DMS 273 (cell line): ENCODE data around the gene SYDE2.
A peak's percentile ranks its signal among the peaks of the same experiment; 100 is the strongest.
"Not testable (repeated sequence)": the region's sequence is repeated elsewhere in the genome, so short reads cannot be mapped to it uniquely, and the experiment has no call there.

Experiments used
- DNase-seq: peaks from one replicate; lab custom pipeline; 2025; ENCODE audit not compliant: unreplicated experiment; lab: John Stamatoyannopoulos, UW

SYDE2 gene

GRCh38 chr1:85200463-85201339, at the start of gene SYDE2:
SYDE2 (minus strand) TSS chr1:85201016; CDS start chr1:85200996, 20 bp downstream.
- peak; percentile 90 for DNase-seq

GRCh38 chr1:85249042-85249441, 48.2 kb upstream of the SYDE2 start:
- DNase-seq = not testable (repeated sequence)

DNA sequence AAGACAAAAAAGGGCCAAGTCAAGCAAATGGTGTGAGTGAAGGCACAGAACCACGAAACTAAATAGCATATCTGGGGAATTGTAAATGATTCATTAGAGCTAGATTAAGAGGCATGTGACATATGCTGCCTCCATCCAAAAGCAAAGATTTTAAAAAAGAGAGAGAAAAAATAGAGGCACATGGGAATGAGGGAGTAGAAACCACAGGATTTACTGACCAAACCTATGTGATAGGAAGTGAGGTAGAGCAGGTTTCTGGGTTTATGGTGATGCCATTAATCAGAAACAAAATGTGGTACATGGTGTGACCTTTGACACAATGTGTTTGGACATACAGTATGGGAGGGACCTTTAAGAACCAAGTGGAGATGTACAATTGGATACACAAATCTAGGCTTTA, 45.1 kb upstream of the SYDE2 start:
- no peak for DNase-seq

DNA sequence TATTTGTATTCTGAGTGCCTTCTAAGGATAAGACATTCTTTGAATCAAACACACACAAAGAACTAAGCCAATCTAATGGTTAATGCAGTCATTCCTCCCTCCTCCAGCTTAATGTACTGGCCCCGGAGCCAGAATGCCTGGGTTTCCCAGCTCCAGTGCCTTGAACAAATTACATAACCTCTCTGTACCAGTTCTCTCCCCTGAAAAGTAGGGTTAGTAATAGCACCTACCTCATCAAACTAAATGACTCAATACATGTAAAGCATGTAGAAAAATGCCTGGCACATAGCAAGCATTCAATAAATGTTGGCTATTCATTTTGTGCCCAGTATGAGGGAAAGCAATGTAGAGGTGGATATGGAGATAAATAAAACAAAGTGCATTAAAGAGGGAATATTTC, 44.6 kb upstream of the SYDE2 start:
- DNase-seq = no peak

DNA sequence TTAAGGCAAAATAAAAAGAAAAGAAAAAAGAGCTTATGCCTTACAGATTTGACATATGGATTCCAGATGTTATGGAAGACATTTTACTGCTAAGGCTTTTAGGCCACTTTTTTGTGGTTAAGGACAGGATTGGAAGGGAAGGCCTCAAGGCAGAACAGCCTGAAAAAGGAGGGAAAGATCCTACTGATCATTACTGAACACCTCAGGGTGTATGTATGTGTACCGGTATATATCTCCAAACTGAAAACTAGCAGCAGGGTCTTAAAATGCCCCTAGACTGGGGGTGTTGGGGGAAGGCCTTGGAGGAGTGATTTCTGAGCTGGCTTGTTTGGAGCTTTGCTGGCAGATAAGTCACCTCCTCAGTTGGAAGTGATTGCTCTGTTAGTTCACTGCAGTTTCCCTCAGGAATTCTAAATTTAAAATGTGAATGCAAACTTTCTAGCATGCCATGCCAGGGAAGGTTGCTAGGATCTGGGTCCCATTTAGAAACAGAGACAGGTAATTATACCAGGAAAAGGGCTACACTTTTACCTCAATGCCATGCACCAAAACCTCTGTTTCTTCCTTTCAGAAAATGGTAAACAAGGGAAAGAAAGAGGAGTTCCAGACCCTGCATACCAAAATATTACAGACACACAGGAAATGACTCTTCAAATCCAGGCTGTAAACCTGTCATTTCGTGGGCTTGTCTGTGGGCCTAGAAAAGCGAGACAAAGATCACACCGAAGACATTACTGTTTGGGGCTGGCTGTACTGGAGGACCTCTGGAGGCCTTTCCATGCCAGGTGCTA, 43.6 kb upstream of the SYDE2 start:
- DNase-seq = no peak

DNA sequence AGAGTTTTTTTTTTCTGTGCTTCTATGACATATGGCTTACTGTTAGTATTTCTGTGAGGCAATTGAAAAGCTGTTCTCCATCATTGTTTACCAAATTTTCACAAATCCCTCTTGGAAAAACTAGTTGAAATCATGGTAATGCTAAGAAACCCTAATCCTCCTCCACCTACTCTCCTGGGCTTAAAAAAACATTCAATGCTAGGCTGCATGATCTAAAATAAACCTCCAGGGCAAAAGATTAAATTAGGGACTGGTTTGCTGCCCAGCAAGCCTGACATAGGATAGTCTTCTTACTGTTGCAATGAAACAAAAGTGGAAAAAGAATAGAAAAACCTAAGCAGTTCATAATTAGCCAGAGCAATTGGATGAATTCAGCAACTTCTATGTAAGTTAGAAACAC, 42.6 kb upstream of the SYDE2 start:
- peak; percentile 23 for DNase-seq

DNA sequence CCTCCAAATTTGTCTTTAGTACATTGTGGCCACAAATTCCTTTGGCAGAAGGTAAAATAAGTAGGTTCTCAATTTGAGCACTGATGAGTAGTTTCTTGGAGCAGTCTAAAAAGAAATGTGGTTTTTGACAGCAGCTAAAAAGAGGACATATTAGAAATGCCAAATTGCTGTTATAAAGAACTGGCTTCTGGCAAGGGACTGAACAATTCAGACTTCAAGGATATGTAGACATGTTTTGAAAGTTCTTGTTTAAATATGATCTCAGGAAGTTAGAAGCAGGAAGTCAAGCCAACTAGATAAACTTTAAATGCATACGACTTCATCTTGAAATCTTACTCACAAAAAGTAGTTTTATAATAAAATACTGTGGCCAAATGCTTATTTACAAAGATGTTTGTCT, 39.8 kb upstream of the SYDE2 start:
- no peak for DNase-seq

DNA sequence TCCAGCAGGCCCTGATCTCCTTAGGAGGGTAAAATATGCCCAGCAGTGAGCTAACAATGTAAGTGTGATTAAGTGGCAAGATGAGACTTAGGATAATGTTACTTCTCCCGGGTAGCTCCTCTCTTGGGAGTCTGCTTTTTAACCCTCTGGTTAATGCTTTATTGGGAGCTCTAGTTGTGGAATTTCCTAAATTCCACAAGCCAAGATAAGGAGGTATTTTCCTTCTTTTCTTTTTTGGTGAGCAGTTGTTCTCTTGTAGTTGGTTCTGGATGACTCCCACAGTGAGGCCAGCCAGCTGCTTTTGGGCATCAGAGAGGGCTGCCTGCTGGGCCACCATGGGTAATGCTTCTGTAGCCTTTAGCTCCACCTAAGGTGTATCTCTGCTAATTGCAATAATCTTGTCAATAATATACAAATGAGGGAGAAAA, 39.4 kb upstream of the SYDE2 start:
- DNase-seq = peak; percentile 63

DNA sequence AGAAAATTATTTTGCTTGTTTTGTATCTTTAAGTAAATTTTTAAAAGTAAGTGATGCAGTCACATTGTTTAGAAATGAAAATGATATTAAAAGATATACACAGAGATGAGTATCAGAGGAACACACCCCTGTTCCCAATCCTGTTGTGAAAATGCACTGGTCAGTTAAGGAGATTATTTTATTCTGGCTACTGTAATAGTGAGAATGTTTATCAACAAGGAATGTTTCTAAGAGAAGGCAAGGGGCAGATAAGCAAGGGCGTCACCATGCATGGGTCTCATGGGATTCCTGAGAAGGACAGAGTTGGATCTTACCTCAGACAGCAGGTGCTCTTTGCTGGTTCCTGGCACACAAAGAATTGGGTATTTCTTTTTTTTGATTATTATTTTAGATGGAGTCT, 36.8 kb upstream of the SYDE2 start:
- no peak for DNase-seq

GRCh38 chr1:85230305-85230977, 29.6 kb upstream of the SYDE2 start:
- DNase-seq = peak; percentile 24

DNA sequence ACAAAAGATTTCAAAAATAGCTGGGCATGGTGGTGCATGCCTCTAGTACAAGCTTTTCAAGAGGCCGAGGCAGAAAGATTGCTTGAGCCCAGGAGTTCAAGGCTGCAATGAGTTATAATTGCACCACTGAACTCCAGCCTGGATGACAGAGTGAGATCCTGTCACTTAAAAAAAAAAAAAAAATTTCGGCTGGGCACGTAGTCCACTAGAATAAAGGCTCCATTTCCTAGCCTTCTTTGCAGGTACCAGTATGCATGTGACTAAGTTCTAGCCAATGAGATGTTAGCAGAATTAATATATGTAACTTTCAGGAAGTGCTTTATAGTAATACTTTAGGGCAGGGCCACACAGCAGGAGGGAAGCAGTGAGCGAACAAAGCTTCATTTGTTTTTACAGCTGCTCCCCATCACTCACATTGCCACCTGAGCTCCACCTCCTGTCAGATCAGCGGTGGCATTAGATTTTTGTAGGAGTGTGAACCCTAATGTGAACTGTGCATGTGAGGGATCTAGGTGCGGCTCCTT, 28.8 kb upstream of the SYDE2 start:
- no peak for DNase-seq

- no peak for DNase-seq
These were observed 28.2 kb upstream of the SYDE2 start for GRCh38 chr1:85228972-85229371.

DNA sequence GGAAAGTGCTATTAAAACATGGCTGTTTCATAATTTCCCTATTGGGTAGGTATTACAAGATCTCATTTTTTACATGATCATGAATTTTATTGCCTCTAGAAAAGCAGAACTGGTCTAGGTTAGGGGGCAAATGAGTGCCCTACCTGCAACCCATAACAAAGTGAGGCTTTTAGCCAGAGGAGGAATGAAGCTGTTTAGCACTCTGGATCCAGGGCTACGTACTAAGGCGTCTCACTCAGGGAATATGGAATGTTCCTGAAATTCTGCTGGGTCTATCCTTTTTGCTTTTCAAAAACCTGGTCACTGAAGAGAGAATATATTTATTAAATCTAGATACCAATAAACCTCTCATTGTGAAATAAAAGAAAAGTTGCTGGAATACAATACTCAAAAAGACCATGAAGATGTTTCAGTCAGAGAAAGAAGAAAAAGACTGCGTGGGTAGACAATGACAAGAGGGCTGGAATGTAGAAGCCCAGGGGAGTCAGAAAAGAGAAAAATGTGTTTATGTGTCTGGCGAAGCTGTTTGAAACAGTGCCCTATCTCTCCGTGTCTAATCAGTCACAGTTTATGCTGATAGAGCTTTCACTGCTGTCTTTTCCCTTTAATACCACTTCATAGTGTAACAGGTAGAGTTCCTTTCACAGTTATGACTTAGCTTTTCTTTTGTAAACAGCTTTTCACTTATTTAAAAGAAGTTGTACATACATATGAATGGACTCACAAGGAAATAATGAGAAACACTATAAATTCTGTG, 25.0 kb upstream of the SYDE2 start:
- no peak for DNase-seq

DNA sequence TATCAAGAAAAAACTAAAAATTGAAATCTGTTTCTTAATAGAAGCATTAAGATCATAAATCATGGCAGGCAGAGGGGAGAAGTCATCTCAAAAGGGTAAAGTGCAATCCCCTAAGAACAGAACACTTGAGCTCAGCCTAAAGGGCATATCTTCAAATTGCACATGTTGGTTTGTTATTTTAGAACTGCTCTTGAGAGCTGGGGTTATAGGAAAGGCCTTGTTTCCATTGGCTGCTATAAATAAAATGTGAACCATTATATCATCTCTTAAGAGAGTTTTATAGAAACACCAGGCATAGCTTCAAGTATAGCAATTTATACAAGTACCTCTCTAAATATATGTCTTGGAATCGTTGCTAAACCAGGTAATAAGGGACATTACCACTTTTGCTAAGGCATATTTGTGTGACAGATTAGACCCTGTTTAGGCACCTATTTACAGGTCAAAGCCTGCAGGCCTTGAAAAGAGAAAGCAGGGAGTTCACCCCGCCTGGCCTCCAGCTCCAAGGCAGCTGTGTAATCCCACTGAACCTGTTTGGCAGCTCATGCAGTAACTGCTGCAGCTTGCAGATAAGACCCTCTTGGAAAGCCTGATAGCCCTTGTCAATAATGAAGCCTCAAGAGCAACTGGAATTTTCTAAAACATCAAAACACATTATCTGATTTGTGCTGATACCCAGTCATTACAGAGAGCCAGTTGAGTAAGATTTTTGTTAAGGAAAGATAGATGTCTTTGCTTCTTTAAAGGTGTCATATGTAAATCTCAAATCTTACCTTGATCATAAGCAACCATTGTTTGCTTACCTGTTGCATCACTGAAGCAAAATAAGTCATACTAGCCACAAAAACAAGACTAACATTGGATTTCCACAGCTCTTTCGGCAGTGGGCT, 24.2 kb upstream of the SYDE2 start:
- DNase-seq = no peak

- no peak for DNase-seq
These were observed 23.5 kb upstream of the SYDE2 start for GRCh38 chr1:85224295-85224694.

GRCh38 chr1:85223334-85223733, 22.5 kb upstream of the SYDE2 start:
- no peak for DNase-seq

- DNase-seq = no peak
These were observed 20.0 kb upstream of the SYDE2 start for GRCh38 chr1:85220756-85221201.

DNA sequence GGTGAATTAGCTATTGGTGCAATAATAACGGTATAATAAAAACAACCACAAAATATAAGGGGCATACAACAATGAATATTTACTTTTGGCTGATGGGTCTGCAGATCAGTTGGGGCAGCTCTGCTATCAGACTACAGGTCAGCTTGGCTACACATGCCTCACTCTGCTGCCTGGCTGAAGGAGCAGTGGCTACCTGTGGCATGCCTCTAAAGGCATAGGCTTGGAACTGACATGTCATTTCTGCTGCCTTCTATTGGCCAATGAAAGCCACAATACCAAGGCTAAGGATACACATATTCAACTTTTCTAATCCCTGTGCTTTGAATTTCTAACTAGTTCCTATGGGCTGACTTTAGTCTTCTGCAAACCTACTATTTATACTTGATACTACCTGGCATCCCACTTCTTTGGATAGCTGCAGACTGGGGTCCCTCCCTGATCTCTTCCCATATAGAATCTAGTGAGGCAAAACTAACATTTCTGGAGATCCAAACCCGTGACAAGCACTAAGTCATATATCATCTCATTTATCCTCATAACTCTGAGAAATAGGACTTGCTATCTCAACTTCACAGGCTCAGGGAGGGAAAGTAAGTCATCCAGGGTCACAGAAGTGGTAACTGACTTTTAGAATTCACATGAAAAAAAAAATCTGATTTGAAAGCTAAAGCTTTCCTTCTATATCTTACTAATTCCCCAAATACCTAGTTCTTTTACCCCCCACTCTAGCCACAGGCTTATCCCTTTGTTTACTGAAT, 19.2 kb upstream of the SYDE2 start:
- DNase-seq = no peak

DNA sequence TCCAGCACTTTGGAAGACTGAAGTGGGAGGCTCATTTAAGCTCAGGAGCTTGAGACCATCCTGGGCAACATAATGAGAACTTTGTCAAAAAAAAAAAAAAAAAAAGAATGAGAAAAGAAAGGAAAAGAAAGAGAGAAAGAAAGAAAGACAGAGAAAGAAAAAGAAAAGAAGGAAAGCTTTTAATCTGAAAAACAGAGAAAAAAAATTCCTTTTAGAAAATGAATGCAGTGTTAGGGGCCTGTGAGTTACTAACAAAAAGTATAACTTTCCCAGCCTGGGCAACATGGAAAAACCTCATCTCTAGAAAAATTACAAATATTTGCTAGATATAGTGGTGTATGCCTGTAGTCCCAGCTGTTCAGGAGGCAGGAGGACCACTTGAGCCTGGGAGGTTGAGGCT, 15.9 kb upstream of the SYDE2 start:
- DNase-seq = no peak
